Measurements from ENCODE around the gene OAS2.

DNA sequence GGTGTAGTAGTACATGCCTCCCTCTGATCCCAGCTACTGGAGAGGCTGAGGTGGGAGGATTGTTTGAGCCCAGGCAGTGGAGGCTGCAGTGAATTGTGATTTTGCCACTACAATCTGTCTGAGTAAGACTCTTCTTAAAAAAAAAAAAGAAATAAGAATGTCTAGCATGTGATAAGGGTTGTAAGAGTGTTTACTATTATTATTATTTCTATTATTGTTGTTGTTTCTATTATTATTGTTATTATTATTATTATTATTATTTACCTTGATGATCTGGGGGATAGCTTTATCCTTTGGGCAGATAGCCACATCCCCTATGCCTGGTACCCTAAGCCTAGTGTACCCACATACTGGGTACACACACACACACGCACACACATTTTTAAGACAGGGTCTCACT, 35.7 kb upstream of the OAS2 start:
- TF ChIP-seq, protein P1, sequence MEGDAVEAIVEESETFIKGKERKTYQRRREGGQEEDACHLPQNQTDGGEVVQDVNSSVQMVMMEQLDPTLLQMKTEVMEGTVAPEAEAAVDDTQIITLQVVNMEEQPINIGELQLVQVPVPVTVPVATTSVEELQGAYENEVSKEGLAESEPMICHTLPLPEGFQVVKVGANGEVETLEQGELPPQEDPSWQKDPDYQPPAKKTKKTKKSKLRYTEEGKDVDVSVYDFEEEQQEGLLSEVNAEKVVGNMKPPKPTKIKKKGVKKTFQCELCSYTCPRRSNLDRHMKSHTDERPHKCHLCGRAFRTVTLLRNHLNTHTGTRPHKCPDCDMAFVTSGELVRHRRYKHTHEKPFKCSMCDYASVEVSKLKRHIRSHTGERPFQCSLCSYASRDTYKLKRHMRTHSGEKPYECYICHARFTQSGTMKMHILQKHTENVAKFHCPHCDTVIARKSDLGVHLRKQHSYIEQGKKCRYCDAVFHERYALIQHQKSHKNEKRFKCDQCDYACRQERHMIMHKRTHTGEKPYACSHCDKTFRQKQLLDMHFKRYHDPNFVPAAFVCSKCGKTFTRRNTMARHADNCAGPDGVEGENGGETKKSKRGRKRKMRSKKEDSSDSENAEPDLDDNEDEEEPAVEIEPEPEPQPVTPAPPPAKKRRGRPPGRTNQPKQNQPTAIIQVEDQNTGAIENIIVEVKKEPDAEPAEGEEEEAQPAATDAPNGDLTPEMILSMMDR (IDR thresholded peaks at IDR 0.05) = no peak
- no peak for TF ChIP-seq ZFX (IDR thresholded peaks at IDR 0.05; ENCODE audit: borderline replicate concordance)

All from 22Rv1 (cell line).